ENCODE measurements around the gene NAT9. TPM values are rescaled to one million over a fixed set of nuclear protein-coding genes. Genes with fewer than 3 reads are reported as not detected.

NAT9 gene
- total RNA-seq, 4 donors from 2014 or later, result 18.3 to 34.4 (median 27.6) TPM

DNA sequence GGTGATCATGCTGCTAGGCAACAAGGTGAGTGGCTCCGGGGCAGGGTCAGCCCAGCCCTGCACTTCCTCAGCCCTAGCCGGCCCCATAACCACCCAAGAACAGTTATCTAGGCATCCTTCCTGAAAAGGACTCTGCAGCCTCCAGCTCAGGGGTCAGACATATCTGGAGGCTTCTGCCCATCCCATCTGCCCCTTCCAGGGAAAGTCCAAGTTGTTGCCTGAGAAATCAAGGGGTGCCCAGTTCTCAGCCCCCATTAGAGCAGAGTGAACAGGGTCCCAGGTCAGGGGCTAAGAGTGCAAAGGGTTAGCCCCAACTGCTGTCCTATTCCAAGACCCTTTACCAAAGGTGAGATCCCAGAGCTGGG, 31.8 kb downstream of the NAT9 start:
- TF ChIP-seq, protein P1, sequence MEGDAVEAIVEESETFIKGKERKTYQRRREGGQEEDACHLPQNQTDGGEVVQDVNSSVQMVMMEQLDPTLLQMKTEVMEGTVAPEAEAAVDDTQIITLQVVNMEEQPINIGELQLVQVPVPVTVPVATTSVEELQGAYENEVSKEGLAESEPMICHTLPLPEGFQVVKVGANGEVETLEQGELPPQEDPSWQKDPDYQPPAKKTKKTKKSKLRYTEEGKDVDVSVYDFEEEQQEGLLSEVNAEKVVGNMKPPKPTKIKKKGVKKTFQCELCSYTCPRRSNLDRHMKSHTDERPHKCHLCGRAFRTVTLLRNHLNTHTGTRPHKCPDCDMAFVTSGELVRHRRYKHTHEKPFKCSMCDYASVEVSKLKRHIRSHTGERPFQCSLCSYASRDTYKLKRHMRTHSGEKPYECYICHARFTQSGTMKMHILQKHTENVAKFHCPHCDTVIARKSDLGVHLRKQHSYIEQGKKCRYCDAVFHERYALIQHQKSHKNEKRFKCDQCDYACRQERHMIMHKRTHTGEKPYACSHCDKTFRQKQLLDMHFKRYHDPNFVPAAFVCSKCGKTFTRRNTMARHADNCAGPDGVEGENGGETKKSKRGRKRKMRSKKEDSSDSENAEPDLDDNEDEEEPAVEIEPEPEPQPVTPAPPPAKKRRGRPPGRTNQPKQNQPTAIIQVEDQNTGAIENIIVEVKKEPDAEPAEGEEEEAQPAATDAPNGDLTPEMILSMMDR (IDR thresholded peaks at IDR 0.05), result no peak
- TF ChIP-seq POLR2A (IDR thresholded peaks at IDR 0.05), result no peak
- TF ChIP-seq EP300 (IDR thresholded peaks at IDR 0.05; ENCODE audit: low read depth), result no peak
- TF ChIP-seq POLR2AphosphoS5 (IDR thresholded peaks at IDR 0.05), result no peak
- intact Hi-C loops (cut with DNase I; ENCODE audit: low total_unique reads) (loop anchor here (2.0 kb wide), 1 partner anchor 120 kb away; no protein-coding TSS in a partner anchor), in situ Hi-C loops (cut with MboI; ENCODE audit: low pct_ligation_motif_present in 1 of 4, low pct_unique_long_range_greater_than_20kb in 1 of 4, low sequenced_read_pairs in 3 of 4) (loop anchor here in 2 of 4 donors (25.0 kb wide), 1 partner anchor 118 kb away; the partner anchor contains the start of genes FDXR (in 2 of the 2) and GRIN2C (in 2 of the 2))
- H3K27ac ChIP-seq, result no peak overlapping the region
- 26% methylated on average over 2 of the region's 2 CpGs; no CpG with 5 or more reads in 1 of the 2 donors for WGBS, 2 donors (ENCODE audit: low coverage in 1 of 2)
- H3K27me3 ChIP-seq, result peaks cover 12% of the 10 kb centered on the region
- H3K36me3 ChIP-seq, result no peaks in the 10 kb centered on the region
- H3K9me3 ChIP-seq, result no peaks in the 10 kb centered on the region
- no peak overlapping the region for H3K4me3 ChIP-seq
- H3K4me1 ChIP-seq, result peaks cover 5 to 53% (median 19%) of the 10 kb centered on the region in 4 donors
- DNase-seq, result no peak

DNA sequence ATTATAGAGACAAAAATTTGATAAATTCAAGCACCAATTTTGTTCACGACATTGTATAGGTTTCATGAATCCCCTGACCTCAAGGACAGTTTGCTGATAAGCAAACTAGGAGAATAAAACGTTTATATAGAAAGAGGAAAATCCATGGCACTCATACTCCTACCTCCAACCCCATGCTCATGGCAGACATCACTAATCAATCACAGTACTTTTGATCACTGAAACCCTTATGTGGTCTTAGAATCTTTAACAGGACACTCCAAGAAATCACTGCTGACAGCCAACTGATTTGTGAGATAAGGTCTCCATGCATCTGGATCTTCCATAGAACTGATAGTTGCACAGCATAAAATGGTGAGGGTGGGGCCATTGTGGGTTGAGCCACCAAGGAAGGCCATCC, 32.4 kb downstream of the NAT9 start:
- Histone ChIP-seq H3K36me3 (no peaks in the 10 kb centered on the region), H3K9me3 (no peaks in the 10 kb centered on the region), H3K27me3 (peaks cover 16% of the 10 kb centered on the region), H3K27ac (no peak overlapping the region), H3K4me1 (peaks cover 10 to 56% (median 23%) of the 10 kb centered on the region in 4 donors), H3K4me3 (no peak overlapping the region)
- DNase-seq, result no peak
- 37 to 77% methylated on average over 2 of the region's 2 CpGs for WGBS, 2 donors (ENCODE audit: low coverage in 1 of 2)
- intact Hi-C loops (cut with DNase I; ENCODE audit: low total_unique reads) (loop anchor here (2.0 kb wide), 1 partner anchor 121 kb away; no protein-coding TSS in a partner anchor), in situ Hi-C loops (cut with MboI; ENCODE audit: low pct_ligation_motif_present in 1 of 4, low pct_unique_long_range_greater_than_20kb in 1 of 4, low sequenced_read_pairs in 3 of 4) (loop anchor here in 2 of 4 donors (25.0 kb wide), 1 partner anchor 119 kb away; the partner anchor contains the start of genes FDXR (in 2 of the 2) and GRIN2C (in 2 of the 2))
- TF ChIP-seq, protein P1 (IDR thresholded peaks at IDR 0.05), result no peak

DNA sequence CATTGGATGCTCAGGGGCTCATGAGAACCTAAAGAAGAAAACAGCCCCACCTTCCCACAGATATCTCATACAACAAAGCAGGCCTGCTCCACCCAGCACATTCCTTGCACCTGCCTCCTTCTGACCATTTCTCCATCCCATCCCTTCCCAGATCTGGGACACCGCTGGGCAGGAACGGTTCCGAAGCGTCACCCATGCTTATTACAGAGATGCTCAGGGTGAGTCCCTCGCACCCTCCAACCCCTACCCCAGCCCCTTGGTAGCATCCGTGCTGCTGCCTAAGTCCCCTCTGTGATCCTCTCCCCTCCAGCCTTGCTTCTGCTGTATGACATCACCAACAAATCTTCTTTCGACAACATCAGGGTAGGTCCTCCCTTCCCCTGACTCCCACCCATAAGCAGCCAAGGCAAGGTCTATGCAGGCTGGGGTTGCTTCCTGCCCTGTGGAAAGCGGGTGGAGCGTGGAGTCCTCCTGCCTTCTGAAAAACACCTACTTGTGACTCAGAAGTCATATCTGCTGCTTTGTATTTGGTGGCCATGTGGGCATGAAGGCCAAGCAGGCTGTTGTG, 33.1 kb downstream of the NAT9 start:
- Histone ChIP-seq H3K27me3 (peaks cover 23% of the 10 kb centered on the region), H3K27ac (peak overlapping the region in 2 of 4 donors; percentile 4 to 68), H3K9me3 (no peaks in the 10 kb centered on the region), H3K4me3 (no peak overlapping the region), H3K4me1 (peaks cover 16 to 63% (median 29%) of the 10 kb centered on the region in 4 donors), H3K36me3 (no peaks in the 10 kb centered on the region)
- no peak for DNase-seq
- in situ Hi-C loops (cut with MboI; ENCODE audit: low pct_ligation_motif_present in 1 of 4, low pct_unique_long_range_greater_than_20kb in 1 of 4, low sequenced_read_pairs in 3 of 4) (loop anchor here in 2 of 4 donors (25.0 kb wide), 1 partner anchor 119 kb away; the partner anchor contains the start of genes FDXR (in 2 of the 2) and GRIN2C (in 2 of the 2)), intact Hi-C loops (cut with DNase I; ENCODE audit: low total_unique reads) (no loop called here)
- TF ChIP-seq POLR2A (IDR thresholded peaks at IDR 0.05) (no peak), EP300 (IDR thresholded peaks at IDR 0.05; ENCODE audit: low read depth) (no peak), POLR2AphosphoS5 (IDR thresholded peaks at IDR 0.05) (no peak)
- TF ChIP-seq, protein P1 (IDR thresholded peaks at IDR 0.05), result no peak
- WGBS, 2 donors (ENCODE audit: low coverage in 1 of 2), result 94 to 95% methylated on average over 4 to 9 of the region's 9 CpGs

DNA sequence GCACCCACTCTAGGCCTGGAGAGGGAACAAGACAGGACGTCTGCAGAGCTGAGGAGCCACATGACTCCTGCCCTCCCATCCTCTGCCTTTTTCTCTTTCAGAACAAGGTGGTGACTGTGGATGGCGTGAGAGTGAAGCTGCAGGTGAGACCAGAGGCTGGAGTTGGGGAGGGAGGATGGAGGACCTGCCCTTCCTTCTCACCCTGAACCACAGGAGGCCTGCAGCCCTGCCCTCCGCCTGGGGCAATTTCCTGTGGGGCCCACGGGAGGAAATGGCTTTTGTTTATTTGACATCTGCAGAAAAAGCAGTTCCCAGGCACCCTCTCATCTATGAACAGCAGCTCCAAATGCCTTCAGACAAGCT, 34.0 kb downstream of the NAT9 start:
- no peak overlapping the region for H3K4me3 ChIP-seq
- no peak for TF ChIP-seq POLR2AphosphoS5 (IDR thresholded peaks at IDR 0.05)
- TF ChIP-seq POLR2A (IDR thresholded peaks at IDR 0.05), result no peak
- TF ChIP-seq, protein P1 (IDR thresholded peaks at IDR 0.05), result no peak
- no peak for TF ChIP-seq EP300 (IDR thresholded peaks at IDR 0.05; ENCODE audit: low read depth)
- 0 to 26% methylated on average over 1 to 4 of the region's 4 CpGs for WGBS, 2 donors (ENCODE audit: low coverage in 1 of 2)
- intact Hi-C loops (cut with DNase I; ENCODE audit: low total_unique reads), result no loop called here
- no peaks in the 10 kb centered on the region for H3K36me3 ChIP-seq
- in situ Hi-C loops (cut with MboI; ENCODE audit: low pct_ligation_motif_present in 1 of 4, low pct_unique_long_range_greater_than_20kb in 1 of 4, low sequenced_read_pairs in 3 of 4), result loop anchor here in 2 of 4 donors (25.0 kb wide), 1 partner anchor 120 kb away; the partner anchor contains the start of genes FDXR (in 2 of the 2) and GRIN2C (in 2 of the 2)
- peak overlapping the region; percentile 4 to 68 (median 29) for H3K27ac ChIP-seq
- peaks cover 10 to 64% (median 32%) of the 10 kb centered on the region in 4 donors for H3K4me1 ChIP-seq
- no peaks in the 10 kb centered on the region for H3K9me3 ChIP-seq
- DNase-seq, result peak; percentile 71
- peaks cover 33% of the 10 kb centered on the region for H3K27me3 ChIP-seq
